ENCODE data around the gene LANCL3. TPM values are rescaled to one million over a fixed set of nuclear protein-coding genes. Genes with fewer than 3 reads are reported as not detected.

Gene LANCL3
- total and polyA plus RNA-seq, 3 donors from 2014 or later, result 0.67 to 1.1 (median 1.0) TPM

GRCh38 chrX:37627602-37628001, 56.1 kb downstream of the LANCL3 start:
- DNase-seq, result no peak
- intact Hi-C loops (cut with DNase I; ENCODE audit: low total_unique reads), result no loop called here
- no peaks in the 10 kb centered on the region for H3K27me3 ChIP-seq
- no peak overlapping the region for H3K4me3 ChIP-seq
- no peaks in the 10 kb centered on the region for H3K36me3 ChIP-seq (ENCODE audit: low read depth, missing control alignments)
- no peak overlapping the region for H3K27ac ChIP-seq
- 76 to 100% methylated on average over 1 of the region's 1 CpG for WGBS, 2 donors
- H3K9me3 ChIP-seq, result no peaks in the 10 kb centered on the region
- TF ChIP-seq, protein P1, sequence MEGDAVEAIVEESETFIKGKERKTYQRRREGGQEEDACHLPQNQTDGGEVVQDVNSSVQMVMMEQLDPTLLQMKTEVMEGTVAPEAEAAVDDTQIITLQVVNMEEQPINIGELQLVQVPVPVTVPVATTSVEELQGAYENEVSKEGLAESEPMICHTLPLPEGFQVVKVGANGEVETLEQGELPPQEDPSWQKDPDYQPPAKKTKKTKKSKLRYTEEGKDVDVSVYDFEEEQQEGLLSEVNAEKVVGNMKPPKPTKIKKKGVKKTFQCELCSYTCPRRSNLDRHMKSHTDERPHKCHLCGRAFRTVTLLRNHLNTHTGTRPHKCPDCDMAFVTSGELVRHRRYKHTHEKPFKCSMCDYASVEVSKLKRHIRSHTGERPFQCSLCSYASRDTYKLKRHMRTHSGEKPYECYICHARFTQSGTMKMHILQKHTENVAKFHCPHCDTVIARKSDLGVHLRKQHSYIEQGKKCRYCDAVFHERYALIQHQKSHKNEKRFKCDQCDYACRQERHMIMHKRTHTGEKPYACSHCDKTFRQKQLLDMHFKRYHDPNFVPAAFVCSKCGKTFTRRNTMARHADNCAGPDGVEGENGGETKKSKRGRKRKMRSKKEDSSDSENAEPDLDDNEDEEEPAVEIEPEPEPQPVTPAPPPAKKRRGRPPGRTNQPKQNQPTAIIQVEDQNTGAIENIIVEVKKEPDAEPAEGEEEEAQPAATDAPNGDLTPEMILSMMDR (IDR thresholded peaks at IDR 0.05), result no peak
- TF ChIP-seq POLR2A (IDR thresholded peaks at IDR 0.05), result no peak
- no peaks in the 10 kb centered on the region for H3K4me1 ChIP-seq

DNA sequence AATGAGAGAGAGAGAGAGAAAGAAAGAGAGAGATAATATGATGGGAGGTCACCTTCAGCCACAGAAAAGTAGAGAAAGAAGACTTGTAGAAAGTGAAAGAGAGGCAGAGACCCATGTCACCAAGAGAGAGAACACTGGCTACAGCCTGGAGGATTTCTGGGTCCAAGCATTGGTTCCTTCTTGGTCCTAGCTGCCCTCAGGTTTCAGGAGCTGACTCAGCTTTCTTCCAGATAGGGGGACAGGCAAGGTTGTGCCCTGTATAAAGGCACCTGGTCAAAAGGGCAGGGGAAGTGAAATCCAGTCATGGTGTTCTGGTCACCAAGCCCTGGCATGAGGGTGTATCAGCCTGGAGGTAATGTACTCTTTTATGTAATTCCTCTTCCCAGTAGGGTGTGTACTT, 66.6 kb downstream of the LANCL3 start:
- DNase-seq, result no peak
- no peaks in the 10 kb centered on the region for H3K4me1 ChIP-seq
- intact Hi-C loops (cut with DNase I; ENCODE audit: low total_unique reads), result no loop called here
- TF ChIP-seq POLR2A (IDR thresholded peaks at IDR 0.05), result no peak
- TF ChIP-seq, protein P1 (IDR thresholded peaks at IDR 0.05), result no peak
- no peaks in the 10 kb centered on the region for H3K36me3 ChIP-seq (ENCODE audit: low read depth, missing control alignments)
- H3K27ac ChIP-seq, result no peak overlapping the region
- H3K27me3 ChIP-seq, result no peaks in the 10 kb centered on the region
- H3K9me3 ChIP-seq, result no peaks in the 10 kb centered on the region
- H3K4me3 ChIP-seq, result no peak overlapping the region

GRCh38 chrX:37640142-37640541, 68.7 kb downstream of the LANCL3 start:
- no peak for DNase-seq
- 82 to 91% methylated on average over 1 to 5 of the region's 5 CpGs for WGBS, 2 donors

GRCh38 chrX:37641859-37642258, 70.4 kb downstream of the LANCL3 start:
- Histone ChIP-seq H3K27ac (no peak overlapping the region), H3K4me1 (no peaks in the 10 kb centered on the region), H3K9me3 (no peaks in the 10 kb centered on the region), H3K36me3 (ENCODE audit: low read depth, missing control alignments) (no peaks in the 10 kb centered on the region), H3K27me3 (no peaks in the 10 kb centered on the region), H3K4me3 (no peak overlapping the region)
- intact Hi-C loops (cut with DNase I; ENCODE audit: low total_unique reads), result no loop called here
- 67 to 100% methylated on average over 1 to 3 of the region's 3 CpGs for whole genome bisulfite sequencing, 2 donors
- no peak for DNase-seq
- TF ChIP-seq POLR2A (IDR thresholded peaks at IDR 0.05), result no peak
- TF ChIP-seq, protein P1 (IDR thresholded peaks at IDR 0.05), result no peak

More at GRCh38 chrX:37640142-37640541, 68.7 kb downstream of the LANCL3 start:
- no peak overlapping the region for H3K4me3 ChIP-seq
- no peaks in the 10 kb centered on the region for H3K9me3 ChIP-seq
- no peaks in the 10 kb centered on the region for H3K36me3 ChIP-seq (ENCODE audit: low read depth, missing control alignments)
- TF ChIP-seq POLR2A (IDR thresholded peaks at IDR 0.05), result no peak
- TF ChIP-seq, protein P1 (IDR thresholded peaks at IDR 0.05), result no peak
- H3K27ac ChIP-seq, result no peak overlapping the region
- no peaks in the 10 kb centered on the region for H3K4me1 ChIP-seq
- intact Hi-C loops (cut with DNase I; ENCODE audit: low total_unique reads), result no loop called here
- no peaks in the 10 kb centered on the region for H3K27me3 ChIP-seq
